Urinary bladder (tissue), 4 donors: ENCODE results near the gene ST8SIA1. TPM values are rescaled to one million over a fixed set of nuclear protein-coding genes. Genes with fewer than 3 reads are reported as not detected.

Experiments used
- DNase-seq: peaks from one replicate; pipeline ENCODE4 v3.0.0-alpha.2; 2015; ENCODE audit errors: extremely low spot score
- H3K27ac ChIP-seq: one replicate; pipeline ENCODE4 v1.5.1; 2013; ENCODE audit warnings: low read depth, mild to moderate bottlenecking, moderate library complexity
- H3K36me3 ChIP-seq: one replicate; pipeline ENCODE4 v1.6.1; 2013; ENCODE audit warnings: mild to moderate bottlenecking, moderate library complexity; ENCODE audit not compliant: insufficient read depth
- H3K4me1 ChIP-seq: one replicate; pipeline ENCODE4 v1.6.1; 2013; ENCODE audit warnings: mild to moderate bottlenecking, moderate library complexity; ENCODE audit not compliant: insufficient read depth
- H3K4me3 ChIP-seq: one replicate; pipeline ENCODE4 v1.5.1; 2013; ENCODE audit warnings: low read depth, low read length
- WGBS: extraction: QIAGEN DNeasy Blood & Tissue Kit; methylation state at CpG from one replicate; pipeline ENCODE4 v1.1.7; 2013; 5-methylcytosine and 5-hydroxymethylcytosine counted together
- polyA plus RNA-seq: library from polyadenylated mRNA; stranded (reverse); fragments of 200-250 nt; gene quantifications from one replicate; pipeline ENCODE4 v1.2.3, GENCODE V29; 2013
- total RNA-seq: library from RNA; depleted of rRNA; stranded (reverse); fragments of >200 nt; gene quantifications from one replicate; pipeline ENCODE4 v1.2.3, GENCODE V29; 2014
- donor health status: healthy with polysubstance abuse.
- donor health status: healthy.

ST8SIA1 gene
- total and polyA plus RNA-seq, 2 donors = 19.8 to 22.3 TPM

- no peaks in the 10 kb centered on the region for H3K4me1 ChIP-seq
- H3K4me3 ChIP-seq = no peak overlapping the region
- WGBS = 43% methylated on average over 4 of the region's 4 CpGs
- H3K27ac ChIP-seq = no peak overlapping the region
- H3K36me3 ChIP-seq = no peaks in the 10 kb centered on the region
- DNase-seq = no peak
Observed at GRCh38 chr12:22350886-22351285, 16.4 kb upstream of the ST8SIA1 start.

GRCh38 chr12:22348208-22348607, 13.7 kb upstream of the ST8SIA1 start:
- WGBS = 84% methylated on average over 5 of the region's 5 CpGs
- no peaks in the 10 kb centered on the region for H3K4me1 ChIP-seq
- H3K36me3 ChIP-seq = no peaks in the 10 kb centered on the region
- H3K27ac ChIP-seq = no peak overlapping the region
- DNase-seq = no peak
- H3K4me3 ChIP-seq = no peak overlapping the region

- H3K36me3 ChIP-seq = no peaks in the 10 kb centered on the region
- no peak overlapping the region for H3K27ac ChIP-seq
- H3K4me3 ChIP-seq = no peak overlapping the region
- no peaks in the 10 kb centered on the region for H3K4me1 ChIP-seq
- 87% methylated on average over 4 of the region's 4 CpGs for WGBS
- no peak for DNase-seq
Observed at GRCh38 chr12:22340143-22340542, 5.6 kb upstream of the ST8SIA1 start.

GRCh38 chr12:22339691-22340090, 5.2 kb upstream of the ST8SIA1 start:
- no peak overlapping the region for H3K27ac ChIP-seq
- DNase-seq = no peak

GRCh38 chr12:22335794-22336166, 1.3 kb upstream of the ST8SIA1 start:
- Histone ChIP-seq H3K36me3 (no peaks in the 10 kb centered on the region), H3K4me3 (peak overlapping the region; percentile 72), H3K27ac (no peak overlapping the region), H3K4me1 (no peaks in the 10 kb centered on the region)
- 3% methylated on average over 6 of the region's 6 CpGs for WGBS
- no peak for DNase-seq

More at GRCh38 chr12:22339691-22340090, 5.2 kb upstream of the ST8SIA1 start:
- WGBS = 90% methylated on average over 9 of the region's 9 CpGs
- Histone ChIP-seq H3K4me3 (no peak overlapping the region), H3K36me3 (no peaks in the 10 kb centered on the region), H3K4me1 (no peaks in the 10 kb centered on the region)

- Histone ChIP-seq H3K4me1 (no peaks in the 10 kb centered on the region), H3K4me3 (peak overlapping the region; percentile 72), H3K36me3 (no peaks in the 10 kb centered on the region), H3K27ac (no peak overlapping the region)
- no peak for DNase-seq
- 3% methylated on average over 49 of the region's 49 CpGs for WGBS
Observed at GRCh38 chr12:22333713-22334409, 646 bp downstream of the ST8SIA1 start.

- Histone ChIP-seq H3K4me3 (peak overlapping the region; percentile 72), H3K36me3 (no peaks in the 10 kb centered on the region), H3K4me1 (no peaks in the 10 kb centered on the region), H3K27ac (peak overlapping the region; percentile 48)
- 20% methylated on average over 10 of the region's 10 CpGs for WGBS
- DNase-seq = no peak
Observed at GRCh38 chr12:22333186-22333712, 1.3 kb downstream of the ST8SIA1 start.

DNA sequence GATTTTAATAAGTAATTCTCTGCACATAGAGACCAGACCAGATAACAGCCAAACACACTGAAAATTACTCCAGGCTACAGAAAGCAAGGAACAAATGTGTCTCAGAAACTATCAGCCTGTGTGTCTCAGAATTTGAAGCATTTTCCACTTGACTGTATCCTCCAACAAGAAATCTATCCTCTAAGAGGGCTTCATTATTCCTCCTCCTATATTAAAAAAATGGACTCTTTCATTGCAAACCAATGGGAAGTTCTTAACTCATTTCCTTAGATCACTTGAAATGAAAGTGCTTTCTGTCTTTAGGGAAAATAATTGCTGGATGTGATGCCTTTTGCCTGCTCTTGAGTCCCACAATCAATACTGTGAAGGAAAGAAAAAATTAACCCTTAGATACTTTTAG, 2.3 kb downstream of the ST8SIA1 start:
- Histone ChIP-seq H3K27ac (no peak overlapping the region), H3K4me3 (peak overlapping the region; percentile 30), H3K4me1 (no peaks in the 10 kb centered on the region)

DNA sequence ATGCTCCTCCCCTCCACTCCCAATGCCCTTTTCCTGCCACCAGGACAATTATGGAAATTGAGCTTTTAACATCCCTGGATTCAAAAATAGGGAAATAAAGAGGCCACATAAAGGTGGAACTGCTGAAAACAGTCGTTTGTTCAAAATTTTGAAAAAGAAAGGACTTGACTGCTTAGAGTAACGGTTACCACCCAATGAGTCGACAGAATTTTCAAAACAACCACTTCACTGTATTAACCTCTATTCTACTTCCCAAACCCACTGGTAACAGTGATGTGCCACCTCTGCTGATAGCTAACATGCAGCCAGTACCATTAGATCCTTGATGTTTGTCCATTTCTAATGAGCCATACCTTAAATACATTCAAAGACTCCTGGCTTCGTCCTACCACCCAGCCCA, 4.9 kb downstream of the ST8SIA1 start:
- no peak for DNase-seq
- no peaks in the 10 kb centered on the region for H3K36me3 ChIP-seq
- no peaks in the 10 kb centered on the region for H3K4me1 ChIP-seq
- no peak overlapping the region for H3K27ac ChIP-seq
- 74% methylated on average over 4 of the region's 4 CpGs for WGBS
- H3K4me3 ChIP-seq = no peak overlapping the region

More for the DNA sequence above, 2.3 kb downstream of the ST8SIA1 start:
- no peak for DNase-seq
- H3K36me3 ChIP-seq = no peaks in the 10 kb centered on the region

- no peaks in the 10 kb centered on the region for H3K36me3 ChIP-seq
- no peak overlapping the region for H3K4me3 ChIP-seq
- no peaks in the 10 kb centered on the region for H3K4me1 ChIP-seq
- 78% methylated on average over 4 of the region's 4 CpGs for WGBS
- DNase-seq = no peak
- H3K27ac ChIP-seq = no peak overlapping the region
Observed at GRCh38 chr12:22325218-22325617, 9.3 kb downstream of the ST8SIA1 start.

DNA sequence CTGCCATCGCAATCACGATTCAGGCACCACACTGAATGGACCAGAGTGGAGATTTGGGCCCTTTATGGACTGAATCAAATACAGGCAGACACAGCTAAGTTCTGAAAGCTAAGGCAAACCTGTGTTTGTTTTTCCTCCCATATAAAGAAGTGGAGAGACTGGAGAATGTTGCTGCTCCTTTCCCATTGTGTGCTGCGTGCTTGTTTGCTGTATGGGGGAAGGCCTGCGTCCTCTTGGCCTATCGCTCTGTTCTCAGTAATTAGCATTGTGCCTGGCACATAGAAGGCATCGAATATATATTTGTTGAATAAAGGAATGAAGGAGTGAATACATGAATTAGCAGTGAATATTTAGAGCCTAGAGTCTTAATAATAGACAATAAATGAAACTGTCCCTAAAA, 12.4 kb downstream of the ST8SIA1 start:
- 90% methylated on average over 6 of the region's 6 CpGs for WGBS
- DNase-seq = no peak
- Histone ChIP-seq H3K27ac (no peak overlapping the region), H3K4me1 (no peaks in the 10 kb centered on the region), H3K36me3 (no peaks in the 10 kb centered on the region), H3K4me3 (no peak overlapping the region)

DNA sequence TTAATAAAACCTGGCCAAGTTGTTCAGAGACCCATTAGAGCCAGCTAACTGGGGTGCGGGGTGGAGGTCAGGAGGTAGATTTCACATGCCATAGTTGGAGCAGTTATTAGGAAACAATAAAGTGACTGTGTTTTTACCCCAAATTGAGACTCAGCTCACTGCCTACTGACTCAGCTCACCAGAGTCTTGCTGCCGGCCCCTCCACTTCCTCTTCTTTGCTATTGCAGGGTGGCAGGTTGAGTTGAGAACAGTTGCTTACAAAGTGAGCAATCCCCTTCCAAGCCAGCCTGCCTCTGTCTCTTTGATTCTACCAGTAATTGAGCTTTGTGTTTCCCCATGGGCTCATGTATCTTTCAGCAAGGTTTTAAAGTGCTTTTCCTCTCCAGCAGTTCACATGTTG, 12.9 kb downstream of the ST8SIA1 start:
- WGBS = 66% methylated on average over 2 of the region's 2 CpGs
- Histone ChIP-seq H3K4me3 (no peak overlapping the region), H3K36me3 (no peaks in the 10 kb centered on the region), H3K27ac (no peak overlapping the region), H3K4me1 (no peaks in the 10 kb centered on the region)
- no peak for DNase-seq

DNA sequence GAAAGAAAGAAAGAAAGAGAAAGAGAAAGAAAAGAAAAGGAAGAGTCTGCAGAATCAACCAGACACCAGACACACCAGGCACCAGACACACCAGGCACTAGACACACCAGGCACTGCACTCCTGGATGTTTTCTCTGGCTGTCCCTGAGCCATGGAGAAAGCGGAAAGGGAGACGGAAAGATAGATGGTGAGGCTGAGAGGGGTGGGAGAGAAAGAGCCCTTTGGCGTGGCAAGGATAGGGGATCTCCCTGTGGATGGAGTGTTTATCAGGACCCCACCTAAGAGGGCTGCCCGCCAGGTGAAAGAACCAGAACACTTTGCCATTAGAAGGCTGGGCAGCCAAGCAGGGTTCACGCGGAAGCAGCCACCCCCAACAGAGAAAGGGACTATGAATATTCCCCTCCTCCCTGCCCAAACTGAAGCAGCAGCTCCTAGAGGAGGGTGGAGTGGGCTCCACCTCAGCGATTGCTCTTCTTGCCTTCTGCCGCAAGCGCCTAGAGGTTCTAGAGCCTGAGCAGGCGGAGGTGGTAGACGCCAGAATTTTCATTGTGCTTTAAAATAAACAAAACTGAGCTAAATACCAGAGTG, 13.4 kb downstream of the ST8SIA1 start:
- Histone ChIP-seq H3K36me3 (no peaks in the 10 kb centered on the region), H3K4me3 (no peak overlapping the region), H3K4me1 (no peaks in the 10 kb centered on the region), H3K27ac (no peak overlapping the region)
- WGBS = 90% methylated on average over 11 of the region's 11 CpGs
- no peak for DNase-seq

- WGBS = 61% methylated on average over 4 of the region's 4 CpGs
- no peak overlapping the region for H3K27ac ChIP-seq
Observed at GRCh38 chr12:22318108-22318737, 16.3 kb downstream of the ST8SIA1 start.

More at GRCh38 chr12:22318108-22318737, 16.3 kb downstream of the ST8SIA1 start:
- DNase-seq = no peak
- H3K4me1 ChIP-seq = no peaks in the 10 kb centered on the region
- H3K36me3 ChIP-seq = no peaks in the 10 kb centered on the region
- H3K4me3 ChIP-seq = no peak overlapping the region
